MM.1S (cell line): ENCODE measurements around the gene CACNA1D.

ENCODE experiments used
- DNase-seq: peaks from one replicate; pipeline ENCODE4 v3.0.0-alpha.2; 2015
- H2AFZ ChIP-seq: fragments of 300-600 bp; sonication (generic); 2 replicates; pipeline ENCODE4 v1.6.0; 2016; ENCODE audit warnings: antibody characterized with exemption, low read length
- H3F3A ChIP-seq: fragments of 300-600 bp; sonication (generic); 2 replicates; pipeline ENCODE4 v1.6.1; 2016; ENCODE audit warnings: mild to moderate bottlenecking, antibody characterized with exemption, low read length, moderate library complexity, mixed read lengths; ENCODE audit not compliant: insufficient read depth
- H3K27ac ChIP-seq: fragments of 300-600 bp; sonication (generic); 2 replicates; pipeline ENCODE4 v1.5.1; 2016; ENCODE audit warnings: mild to moderate bottlenecking, low read length
- H3K27me3 ChIP-seq: fragments of 300-600 bp; sonication (generic); replicated peaks from 2 replicates; pipeline ENCODE4 v1.6.0; 2016; ENCODE audit warnings: low read length; ENCODE audit not compliant: insufficient read depth
- H3K36me3 ChIP-seq: fragments of 300-600 bp; sonication (generic); replicated peaks from 2 replicates; pipeline ENCODE4 v1.6.1; 2016; ENCODE audit warnings: mild to moderate bottlenecking, low read length, mixed read lengths; ENCODE audit not compliant: insufficient read depth
- H3K4me1 ChIP-seq: fragments of 300-600 bp; sonication (generic); 2 replicates; pipeline ENCODE4 v1.6.1; 2016; ENCODE audit warnings: low read length, mixed read lengths
- H3K4me2 ChIP-seq: fragments of 300-600 bp; sonication (generic); 2 replicates; pipeline ENCODE4 v1.6.0; 2016; ENCODE audit warnings: low read depth, low read length
- H3K4me3 ChIP-seq: fragments of 300-600 bp; sonication (generic); 2 replicates; pipeline ENCODE4 v1.5.1; 2016; ENCODE audit warnings: low read length, mixed read lengths
- H3K79me2 ChIP-seq: fragments of 300-600 bp; sonication (generic); 2 replicates; pipeline ENCODE4 v1.6.1; 2016; ENCODE audit warnings: mixed run types, low read length, mixed read lengths
- H3K9ac ChIP-seq: fragments of 300-600 bp; sonication (generic); 2 replicates; pipeline ENCODE4 v1.6.1; 2016; ENCODE audit warnings: low read length, mixed read lengths
- H3K9me2 ChIP-seq: fragments of 300-600 bp; sonication (generic); replicated peaks from 2 replicates; pipeline ENCODE4 v1.6.1; 2016; ENCODE audit warnings: mild to moderate bottlenecking, low read length, mixed read lengths; ENCODE audit not compliant: insufficient read depth
- H3K9me3 ChIP-seq: fragments of 300-600 bp; sonication (generic); replicated peaks from 2 replicates; pipeline ENCODE4 v1.6.1; 2016; ENCODE audit warnings: mild to moderate bottlenecking, low read length, mixed read lengths; ENCODE audit not compliant: insufficient read depth
- H4K20me1 ChIP-seq: fragments of 300-600 bp; sonication (generic); 2 replicates; pipeline ENCODE4 v1.6.1; 2016; ENCODE audit warnings: mild to moderate bottlenecking, low read length, moderate library complexity, mixed read lengths; ENCODE audit not compliant: insufficient read depth
- CTCF ChIP-seq: fragments of 300-600 bp; sonication (generic); IDR thresholded peaks from 2 replicates; pipeline ENCODE4 v1.5.1; 2016; ENCODE audit warnings: antibody characterized with exemption, low read length, mixed read lengths
- EZH2 ChIP-seq: fragments of 300-600 bp; sonication (generic); optimal IDR thresholded peaks from 2 replicates; pipeline ENCODE3; 2017; ENCODE audit warnings: low read depth, mild to moderate bottlenecking, antibody characterized with exemption, low read length, mixed read lengths
- EZH2phosphoT487 ChIP-seq: fragments of 300-600 bp; sonication (generic); IDR thresholded peaks from 2 replicates; pipeline ENCODE4 v1.6.1; 2018; ENCODE audit warnings: antibody characterized with exemption, low read length

Gene CACNA1D

GRCh38 chr3:53672981-53673380 lies 178.6 kb downstream of the CACNA1D start:
- Histone ChIP-seq H3F3A (no peaks in the 10 kb centered on the region), H3K79me2 (no peaks in the 10 kb centered on the region), H3K4me2 (no peak overlapping the region), H3K9me3 (no peaks in the 10 kb centered on the region), H4K20me1 (no peaks in the 10 kb centered on the region), H3K4me1 (no peaks in the 10 kb centered on the region), H3K4me3 (no peak overlapping the region), H3K27me3 (no peaks in the 10 kb centered on the region), H3K9me2 (no peaks in the 10 kb centered on the region), H2AFZ (no peak overlapping the region), H3K27ac (no peak overlapping the region), H3K36me3 (no peaks in the 10 kb centered on the region), H3K9ac (no peak overlapping the region)
- DNase-seq = no peak
- TF ChIP-seq CTCF (no peak), EZH2phosphoT487 (no peak), EZH2 (no peak)

DNA sequence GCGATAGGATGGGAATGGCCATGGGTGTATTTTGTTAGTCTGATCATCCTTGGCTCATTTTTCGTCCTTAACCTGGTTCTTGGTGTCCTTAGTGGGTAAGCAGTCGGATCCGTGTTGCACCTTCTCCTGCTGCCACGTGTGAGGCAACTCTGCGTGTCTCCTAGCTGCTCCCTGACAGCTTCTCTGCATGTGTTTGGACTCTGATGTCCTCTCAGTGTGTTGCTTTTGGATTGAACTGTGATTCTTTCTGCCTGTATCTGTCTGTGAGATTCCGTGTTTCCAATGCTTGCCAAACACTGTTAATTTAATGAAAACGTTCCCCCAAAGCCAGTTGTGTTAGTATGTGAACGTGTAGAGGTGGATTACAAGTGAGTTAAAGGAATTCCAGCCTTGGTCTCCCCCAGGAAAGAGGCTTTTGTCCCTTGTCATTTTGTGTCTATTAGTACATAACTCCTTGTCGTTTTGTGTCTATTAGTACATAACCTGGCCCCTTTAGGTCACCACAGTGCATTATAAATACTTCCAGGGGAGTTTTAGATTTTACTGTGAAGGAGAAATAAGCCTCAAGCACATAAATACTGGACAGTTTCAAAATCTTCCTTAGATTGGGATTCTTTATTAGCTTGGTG lies 179.4 kb downstream of the CACNA1D start:
- no peak for TF ChIP-seq EZH2
- TF ChIP-seq EZH2phosphoT487 = no peak
- TF ChIP-seq CTCF = no peak
- no peak overlapping the region for H3K9ac ChIP-seq
- H3K79me2 ChIP-seq = no peaks in the 10 kb centered on the region
- no peak for DNase-seq
- no peak overlapping the region for H3K4me3 ChIP-seq
- H3K36me3 ChIP-seq = no peaks in the 10 kb centered on the region
- no peaks in the 10 kb centered on the region for H3K4me1 ChIP-seq
- no peaks in the 10 kb centered on the region for H3K9me2 ChIP-seq
- H3K4me2 ChIP-seq = no peak overlapping the region
- no peaks in the 10 kb centered on the region for H3F3A ChIP-seq
- no peaks in the 10 kb centered on the region for H3K27me3 ChIP-seq
- no peaks in the 10 kb centered on the region for H3K9me3 ChIP-seq
- no peaks in the 10 kb centered on the region for H4K20me1 ChIP-seq
- H2AFZ ChIP-seq = no peak overlapping the region
- H3K27ac ChIP-seq = no peak overlapping the region

DNA sequence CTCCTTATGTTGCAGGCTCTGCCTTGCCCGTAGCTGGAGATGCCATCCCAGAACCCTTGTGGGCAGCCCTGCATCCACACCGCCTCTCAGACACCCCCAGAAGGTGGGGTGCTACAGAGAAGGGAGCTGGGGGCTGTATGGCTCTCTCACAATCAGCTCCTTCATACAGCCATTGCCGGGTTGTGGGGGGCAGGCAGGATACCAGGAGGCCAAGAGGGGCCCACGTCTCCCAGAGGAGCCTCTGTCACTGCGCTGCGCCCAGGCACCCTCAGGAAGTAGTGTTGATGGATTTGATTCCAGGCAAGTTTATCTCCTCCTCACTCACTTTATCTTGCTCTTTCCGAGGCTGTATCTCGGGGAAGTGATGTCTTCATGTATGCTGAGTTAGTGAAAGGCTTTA lies 180.2 kb downstream of the CACNA1D start:
- H2AFZ ChIP-seq = no peak overlapping the region
- no peaks in the 10 kb centered on the region for H3F3A ChIP-seq
- H3K9me2 ChIP-seq = no peaks in the 10 kb centered on the region
- H3K4me1 ChIP-seq = no peaks in the 10 kb centered on the region
- TF ChIP-seq CTCF (no peak), EZH2phosphoT487 (no peak), EZH2 (no peak)
- H3K36me3 ChIP-seq = no peaks in the 10 kb centered on the region
- no peaks in the 10 kb centered on the region for H4K20me1 ChIP-seq
- no peaks in the 10 kb centered on the region for H3K9me3 ChIP-seq
- no peak overlapping the region for H3K4me3 ChIP-seq
- H3K79me2 ChIP-seq = no peaks in the 10 kb centered on the region
- no peak overlapping the region for H3K4me2 ChIP-seq
- H3K9ac ChIP-seq = no peak overlapping the region
- H3K27me3 ChIP-seq = no peaks in the 10 kb centered on the region
- DNase-seq = no peak
- H3K27ac ChIP-seq = no peak overlapping the region
